HepG2 (cell line): ENCODE data around the gene FRAS1. TPM values are rescaled to one million over a fixed set of nuclear protein-coding genes. Genes with fewer than 3 reads are reported as not detected.

Experiments used
- ARID4A ChIP-seq: sonication (generic); formaldehyde crosslinking; IDR thresholded peaks from 2 replicates; pipeline ENCODE4 v1.5.0; 2020; ENCODE audit warnings: mild to moderate bottlenecking, missing genetic modification reagents, borderline replicate concordance
- ARNT2 ChIP-seq: sonication (generic); formaldehyde crosslinking; IDR thresholded peaks from 2 replicates; pipeline ENCODE4 v1.8.0; 2022; ENCODE audit warnings: mild to moderate bottlenecking, low read depth, missing genetic modification reagents, moderate library complexity
- CENPX ChIP-seq: sonication (generic); formaldehyde crosslinking; IDR thresholded peaks from 2 replicates; pipeline ENCODE4 v1.9.0; 2021; ENCODE audit warnings: mild to moderate bottlenecking, missing genetic modification reagents, moderate library complexity
- EP300 ChIP-seq, 3 experiments: sonication (generic) in 1 of 3; formaldehyde crosslinking in 1 of 3; IDR thresholded peaks; 2 replicates each; pipeline versions ENCODE4 v1.5.1 to v1.6.1; 2011 to 2020; ENCODE audit warnings: low read depth in 2 of 3, low read length in 2 of 3, borderline replicate concordance in 1 of 3, improper control_type of control experiment in 1 of 3, mild to moderate bottlenecking in 1 of 3, missing genetic modification reagents in 1 of 3, moderate library complexity in 1 of 3
- HBP1 ChIP-seq: IDR thresholded peaks from 2 replicates; pipeline ENCODE4 v1.6.1; 2016; ENCODE audit warnings: low read depth, control low read depth
- HOXD1 ChIP-seq: sonication (generic); formaldehyde crosslinking; IDR thresholded peaks from 2 replicates; pipeline ENCODE4 v1.5.0; 2020; ENCODE audit warnings: missing genetic modification reagents
- KDM2A ChIP-seq: sonication (generic); formaldehyde crosslinking; IDR thresholded peaks from 2 replicates; pipeline ENCODE4 v1.4.0; 2020; ENCODE audit warnings: low read depth, missing genetic modification reagents, borderline replicate concordance
- MTA1 ChIP-seq: sonication (generic); formaldehyde crosslinking; IDR thresholded peaks from 2 replicates; pipeline ENCODE4 v1.4.0; 2020; ENCODE audit warnings: missing genetic modification reagents, mild to moderate bottlenecking, borderline replicate concordance
- SMYD3 ChIP-seq: sonication (generic); formaldehyde crosslinking; IDR thresholded peaks from 2 replicates; pipeline ENCODE4 v1.8.1; 2023; ENCODE audit warnings: mild to moderate bottlenecking, missing genetic modification reagents
- ZNF446 ChIP-seq: sonication (generic); formaldehyde crosslinking; IDR thresholded peaks from 2 replicates; pipeline ENCODE4 v1.5.0; 2020; ENCODE audit warnings: mild to moderate bottlenecking, missing genetic modification reagents
- ZNF768 ChIP-seq: sonication (generic); formaldehyde crosslinking; IDR thresholded peaks from 2 replicates; pipeline ENCODE4 v1.4.0; 2020; ENCODE audit warnings: missing genetic modification reagents
- ZNF891 ChIP-seq: sonication (generic); formaldehyde crosslinking; IDR thresholded peaks from 2 replicates; pipeline ENCODE4 v1.5.0; 2020; ENCODE audit warnings: mild to moderate bottlenecking, missing genetic modification reagents
- polyA plus RNA-seq, 8 experiments: library from polyadenylated mRNA; depleted of rRNA in 3 of 8; stranded (reverse) in 7 of 8; unstranded in 1 of 8; fragments of >200 nt; fragmentation: Illumina TruSeq in 4 of 8; extraction: Trizol in 4 of 8; gene quantifications; 2 replicates each; pipeline versions ENCODE4 v1.2.1 to v1.2.3, GENCODE V29; 2011 to 2016; ENCODE audit warnings: low read depth in 4 of 8, missing spikeins in 1 of 8, mixed read lengths in 1 of 8; ENCODE audit not compliant: insufficient read depth in 1 of 8
- total RNA-seq, 5 experiments: library from RNA; depleted of rRNA; stranded (reverse); fragments of >200 nt; fragmentation: Illumina TruSeq; extraction: Trizol; gene quantifications; 2 replicates each; pipeline ENCODE4 v1.2.3, GENCODE V29; 2016; ENCODE audit warnings: low read depth in 1 of 5
- TF ChIP-seq, protein P1 (sequence below): sonication (generic); formaldehyde crosslinking; IDR thresholded peaks from 2 replicates; pipeline ENCODE4 v1.4.0; 2020; ENCODE audit warnings: missing genetic modification reagents, borderline replicate concordance

The FRAS1 gene
- total and polyA plus RNA-seq, 2 of the 13 experiments (the other 11 are each of a cell fraction or from before 2014, with no cell fraction given), result 22.5 to 31.6 TPM

- TF ChIP-seq MTA1 (CRISPR knock-in tag) (peak; percentile 46; the same call in 1 of the 2 replicates), HBP1 (no peak), ZNF768 (CRISPR knock-in tag) (peak; percentile 37; the same call in 1 of the 2 replicates), KDM2A (peak; percentile 47; the same call in 1 of the 2 replicates), ZNF446 (peak; percentile 75), CENPX (CRISPR knock-in tag) (no peak), SMYD3 (CRISPR knock-in tag) (no peak), EP300 (IDR thresholded peaks at IDR 0.05; ENCODE audit: low read depth in 2 of 2, low read length in 2 of 2) (no peak), EP300 (CRISPR knock-in tag; IDR thresholded peaks at IDR 0.05; ENCODE audit: borderline replicate concordance) (0 out of 2 replicates have a peak, but pooled peaks have one; percentile 11), ARNT2 (CRISPR knock-in tag) (0 out of 2 replicates have a peak, but pooled peaks have one; percentile 53), ZNF891 (0 out of 2 replicates have a peak, but pooled peaks have one; percentile 69), ARID4A (peak; percentile 45; the same call in 1 of the 2 replicates), HOXD1 (0 out of 2 replicates have a peak, but pooled peaks have one; percentile 47)
- TF ChIP-seq, protein P1, sequence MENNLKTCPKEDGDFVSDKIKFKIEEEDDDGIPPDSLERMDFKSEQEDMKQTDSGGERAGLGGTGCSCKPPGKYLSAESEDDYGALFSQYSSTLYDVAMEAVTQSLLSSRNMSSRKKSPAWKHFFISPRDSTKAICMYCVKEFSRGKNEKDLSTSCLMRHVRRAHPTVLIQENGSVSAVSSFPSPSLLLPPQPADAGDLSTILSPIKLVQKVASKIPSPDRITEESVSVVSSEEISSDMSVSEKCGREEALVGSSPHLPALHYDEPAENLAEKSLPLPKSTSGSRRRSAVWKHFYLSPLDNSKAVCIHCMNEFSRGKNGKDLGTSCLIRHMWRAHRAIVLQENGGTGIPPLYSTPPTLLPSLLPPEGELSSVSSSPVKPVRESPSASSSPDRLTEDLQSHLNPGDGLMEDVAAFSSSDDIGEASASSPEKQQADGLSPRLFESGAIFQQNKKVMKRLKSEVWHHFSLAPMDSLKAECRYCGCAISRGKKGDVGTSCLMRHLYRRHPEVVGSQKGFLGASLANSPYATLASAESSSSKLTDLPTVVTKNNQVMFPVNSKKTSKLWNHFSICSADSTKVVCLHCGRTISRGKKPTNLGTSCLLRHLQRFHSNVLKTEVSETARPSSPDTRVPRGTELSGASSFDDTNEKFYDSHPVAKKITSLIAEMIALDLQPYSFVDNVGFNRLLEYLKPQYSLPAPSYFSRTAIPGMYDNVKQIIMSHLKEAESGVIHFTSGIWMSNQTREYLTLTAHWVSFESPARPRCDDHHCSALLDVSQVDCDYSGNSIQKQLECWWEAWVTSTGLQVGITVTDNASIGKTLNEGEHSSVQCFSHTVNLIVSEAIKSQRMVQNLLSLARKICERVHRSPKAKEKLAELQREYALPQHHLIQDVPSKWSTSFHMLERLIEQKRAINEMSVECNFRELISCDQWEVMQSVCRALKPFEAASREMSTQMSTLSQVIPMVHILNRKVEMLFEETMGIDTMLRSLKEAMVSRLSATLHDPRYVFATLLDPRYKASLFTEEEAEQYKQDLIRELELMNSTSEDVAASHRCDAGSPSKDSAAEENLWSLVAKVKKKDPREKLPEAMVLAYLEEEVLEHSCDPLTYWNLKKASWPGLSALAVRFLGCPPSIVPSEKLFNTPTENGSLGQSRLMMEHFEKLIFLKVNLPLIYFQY (CRISPR knock-in tag), result 0 out of 2 replicates have a peak, but pooled peaks have one; percentile 42
Observed at GRCh38 chr4:78551420-78552351, 494.6 kb downstream of the FRAS1 start, which contains the start of gene ANXA3 (continued).
